ENCODE measurements around the gene SPTLC2.

Gene SPTLC2

DNA sequence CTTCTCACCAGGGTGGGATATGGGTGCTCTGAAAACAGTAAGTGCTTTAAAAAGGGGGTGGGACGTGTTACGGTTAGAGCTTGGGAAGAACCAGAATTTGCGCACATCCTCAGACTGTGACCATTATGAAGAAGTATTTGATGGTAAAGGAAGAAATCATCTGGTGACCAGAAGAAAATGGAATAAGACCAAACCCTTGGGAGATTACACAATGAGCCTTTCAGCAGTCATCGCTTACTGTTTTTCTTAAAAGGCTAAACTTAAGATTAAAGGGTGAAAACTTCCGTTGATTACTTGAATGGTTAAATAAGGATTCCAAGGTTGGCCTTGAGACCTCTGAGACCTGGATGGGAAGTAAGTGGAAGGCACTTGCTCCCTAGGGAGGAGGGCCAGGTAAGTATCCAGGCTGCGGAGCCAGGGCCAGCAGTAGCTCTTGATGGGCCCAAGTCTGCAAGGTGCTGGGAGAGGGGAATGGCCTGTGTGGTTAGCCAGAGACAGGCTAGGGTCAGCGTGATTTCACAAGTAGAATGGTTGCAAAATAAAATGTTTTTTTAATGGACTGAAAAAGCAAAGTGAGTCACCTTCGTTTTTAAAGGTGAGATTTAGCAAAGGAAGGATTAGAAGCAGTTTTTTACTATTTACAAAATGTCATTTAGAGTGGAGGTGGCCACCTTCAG, 104.8 kb downstream of the SPTLC2 start:
- H3K27ac ChIP-seq (replicated peaks): no peak overlapping the region
- no peak for DNase-seq (ENCODE audit: low read depth in 1 of 2, low spot score in 1 of 2)
- H3K4me3 ChIP-seq (replicated peaks; ENCODE audit: insufficient read depth, low read length): no peak overlapping the region
- no peaks in the 10 kb centered on the region for H3K27me3 ChIP-seq (ENCODE audit: insufficient read depth, poor library complexity, severe bottlenecking)
- TF ChIP-seq REST (IDR thresholded peaks at IDR 0.05; ENCODE audit: insufficient replicate concordance, low read depth) (no peak), SPI1 (IDR thresholded peaks at IDR 0.05; ENCODE audit: borderline replicate concordance, low read depth) (no peak), GABPA (IDR thresholded peaks at IDR 0.05; ENCODE audit: low read depth) (no peak), POLR2AphosphoS5 (IDR thresholded peaks at IDR 0.05; ENCODE audit: low read depth) (no peak), CTCF (IDR thresholded peaks at IDR 0.05; ENCODE audit: insufficient read depth, low read length) (no peak)

- no peak overlapping the region for H3K27ac ChIP-seq (replicated peaks)
- no peak for DNase-seq (ENCODE audit: low read depth in 1 of 2, low spot score in 1 of 2)
- H3K27me3 ChIP-seq (ENCODE audit: insufficient read depth, poor library complexity, severe bottlenecking): no peaks in the 10 kb centered on the region
- TF ChIP-seq POLR2AphosphoS5 (IDR thresholded peaks at IDR 0.05; ENCODE audit: low read depth) (no peak), CTCF (IDR thresholded peaks at IDR 0.05; ENCODE audit: insufficient read depth, low read length) (no peak), REST (IDR thresholded peaks at IDR 0.05; ENCODE audit: insufficient replicate concordance, low read depth) (no peak), GABPA (IDR thresholded peaks at IDR 0.05; ENCODE audit: low read depth) (no peak), SPI1 (IDR thresholded peaks at IDR 0.05; ENCODE audit: borderline replicate concordance, low read depth) (no peak)
- H3K4me3 ChIP-seq (replicated peaks; ENCODE audit: insufficient read depth, low read length): no peak overlapping the region
Observed at GRCh38 chr14:77509366-77509765, 107.1 kb downstream of the SPTLC2 start.

GRCh38 chr14:77508876-77509275, 107.6 kb downstream of the SPTLC2 start:
- DNase-seq (ENCODE audit: low read depth in 1 of 2, low spot score in 1 of 2): no peak
- no peak for TF ChIP-seq POLR2AphosphoS5 (IDR thresholded peaks at IDR 0.05; ENCODE audit: low read depth)
- no peak for TF ChIP-seq REST (IDR thresholded peaks at IDR 0.05; ENCODE audit: insufficient replicate concordance, low read depth)
- TF ChIP-seq CTCF (IDR thresholded peaks at IDR 0.05; ENCODE audit: insufficient read depth, low read length): no peak
- TF ChIP-seq SPI1 (IDR thresholded peaks at IDR 0.05; ENCODE audit: borderline replicate concordance, low read depth): no peak
- TF ChIP-seq GABPA (IDR thresholded peaks at IDR 0.05; ENCODE audit: low read depth): no peak
- H3K27me3 ChIP-seq (ENCODE audit: insufficient read depth, poor library complexity, severe bottlenecking): no peaks in the 10 kb centered on the region
- no peak overlapping the region for H3K27ac ChIP-seq (replicated peaks)
- no peak overlapping the region for H3K4me3 ChIP-seq (replicated peaks; ENCODE audit: insufficient read depth, low read length)

Data from HL-60 (cell line).